Epithelial cell of esophagus (primary cell): ENCODE results near the gene ATG5.
A peak's percentile ranks its signal among the peaks of the same experiment; 100 is the strongest.

Experiments used
- DNase-seq: peaks from one replicate; pipeline ENCODE4 v3.0.0; 2010; ENCODE audit warnings: low read depth
- H3K4me3 ChIP-seq: 2 replicates; pipeline ENCODE4 v1.5.1; 2011; ENCODE audit warnings: mild to moderate bottlenecking, low read length, control low read depth
- TF ChIP-seq, protein P1 (sequence below): IDR thresholded peaks from 2 replicates; pipeline ENCODE4 v1.5.1; 2011; ENCODE audit warnings: low read depth, mild to moderate bottlenecking, low read length, control low read depth, inconsistent platforms; ENCODE audit not compliant: insufficient read depth; ENCODE audit errors: missing control alignments

Gene ATG5

GRCh38 chr6:106182455-106182854 lies 143.1 kb downstream of the ATG5 start:
- TF ChIP-seq, protein P1, sequence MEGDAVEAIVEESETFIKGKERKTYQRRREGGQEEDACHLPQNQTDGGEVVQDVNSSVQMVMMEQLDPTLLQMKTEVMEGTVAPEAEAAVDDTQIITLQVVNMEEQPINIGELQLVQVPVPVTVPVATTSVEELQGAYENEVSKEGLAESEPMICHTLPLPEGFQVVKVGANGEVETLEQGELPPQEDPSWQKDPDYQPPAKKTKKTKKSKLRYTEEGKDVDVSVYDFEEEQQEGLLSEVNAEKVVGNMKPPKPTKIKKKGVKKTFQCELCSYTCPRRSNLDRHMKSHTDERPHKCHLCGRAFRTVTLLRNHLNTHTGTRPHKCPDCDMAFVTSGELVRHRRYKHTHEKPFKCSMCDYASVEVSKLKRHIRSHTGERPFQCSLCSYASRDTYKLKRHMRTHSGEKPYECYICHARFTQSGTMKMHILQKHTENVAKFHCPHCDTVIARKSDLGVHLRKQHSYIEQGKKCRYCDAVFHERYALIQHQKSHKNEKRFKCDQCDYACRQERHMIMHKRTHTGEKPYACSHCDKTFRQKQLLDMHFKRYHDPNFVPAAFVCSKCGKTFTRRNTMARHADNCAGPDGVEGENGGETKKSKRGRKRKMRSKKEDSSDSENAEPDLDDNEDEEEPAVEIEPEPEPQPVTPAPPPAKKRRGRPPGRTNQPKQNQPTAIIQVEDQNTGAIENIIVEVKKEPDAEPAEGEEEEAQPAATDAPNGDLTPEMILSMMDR, result no peak
- no peak for DNase-seq
- H3K4me3 ChIP-seq, result no peak overlapping the region

DNA sequence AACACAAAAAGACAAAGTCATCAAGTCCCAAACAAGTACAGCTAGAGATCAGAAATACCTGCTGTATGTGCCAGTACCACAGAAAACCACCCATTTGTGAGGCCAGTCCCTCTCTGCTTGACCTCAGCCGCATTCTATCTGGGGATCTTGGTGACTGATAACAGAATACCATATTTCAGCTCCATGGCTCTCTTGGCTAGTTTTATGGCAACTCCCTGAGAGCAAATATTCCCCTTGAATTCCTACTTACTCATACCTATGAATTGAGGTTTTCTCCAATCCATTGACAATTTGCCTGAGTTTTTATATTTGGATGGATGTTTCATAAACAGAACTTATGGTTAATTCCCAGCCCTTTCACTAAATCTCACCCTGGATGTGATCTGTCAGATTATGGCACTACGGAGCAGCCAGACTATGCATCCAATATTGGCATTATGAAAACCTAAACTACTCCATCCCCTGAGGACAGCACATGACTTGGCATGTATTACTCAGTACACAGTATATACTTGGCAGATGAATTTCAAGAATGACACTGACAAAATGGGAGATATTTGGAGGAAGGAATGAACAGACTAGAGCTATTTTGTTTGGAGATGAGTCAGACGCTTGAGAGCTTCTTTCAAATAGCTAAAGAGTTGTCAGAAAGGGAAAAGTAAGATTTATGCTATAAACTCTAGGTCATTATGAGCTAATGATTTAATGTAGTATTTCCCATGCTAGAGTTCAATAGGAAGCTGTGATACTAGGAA lies 143.7 kb downstream of the ATG5 start:
- DNase-seq, result peak; percentile 80
- H3K4me3 ChIP-seq, result no peak overlapping the region
- TF ChIP-seq, protein P1, result no peak

GRCh38 chr6:106180208-106180607 lies 145.4 kb downstream of the ATG5 start:
- peak; percentile 30 for DNase-seq
- TF ChIP-seq, protein P1, result no peak

GRCh38 chr6:106178900-106179299 lies 146.7 kb downstream of the ATG5 start:
- TF ChIP-seq, protein P1, result no peak
- no peak for DNase-seq
- H3K4me3 ChIP-seq, result no peak overlapping the region

More at GRCh38 chr6:106180208-106180607, 145.4 kb downstream of the ATG5 start:
- H3K4me3 ChIP-seq, result no peak overlapping the region

GRCh38 chr6:106177786-106178185 lies 147.8 kb downstream of the ATG5 start:
- TF ChIP-seq, protein P1, result no peak
- no peak for DNase-seq
- H3K4me3 ChIP-seq, result no peak overlapping the region

DNA sequence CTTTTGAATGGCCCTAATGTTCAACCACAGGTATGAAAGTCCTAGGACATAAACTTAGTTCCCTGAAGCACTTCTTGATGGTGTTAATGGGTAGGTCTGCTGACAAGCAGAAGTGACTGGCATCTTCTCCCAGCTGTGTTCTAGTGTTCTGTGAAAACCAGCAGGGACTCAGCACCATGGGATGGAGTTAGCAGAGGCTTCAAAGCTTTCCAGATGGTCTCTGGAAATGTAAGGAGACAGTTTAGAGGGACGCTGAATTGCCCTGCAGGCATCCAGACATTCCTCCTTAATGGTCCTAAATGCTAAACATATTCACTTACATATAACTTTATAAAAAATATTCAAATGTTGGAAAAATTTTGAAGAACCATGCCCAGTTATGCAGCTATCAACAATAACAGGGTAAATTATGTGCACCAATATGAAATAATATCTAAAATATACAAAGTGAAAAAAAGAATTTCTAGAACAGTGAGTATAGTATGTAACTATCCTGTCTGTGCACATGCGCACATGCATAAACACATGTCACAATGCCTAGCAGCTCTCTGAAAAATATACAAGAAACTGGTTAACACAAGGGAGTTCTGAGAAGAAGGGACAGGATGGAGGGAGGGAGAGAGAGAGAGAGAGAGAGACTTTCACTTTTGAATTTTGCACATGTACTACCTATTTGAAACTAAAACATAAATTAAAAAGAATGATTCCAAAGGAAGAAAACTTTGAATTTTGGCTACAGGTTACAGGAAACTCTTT lies 152.3 kb downstream of the ATG5 start:
- DNase-seq, result no peak
- H3K4me3 ChIP-seq, result no peak overlapping the region
- TF ChIP-seq, protein P1, result no peak
